Measurements from ENCODE around the gene CBLN3. TPM values are rescaled to one million over a fixed set of nuclear protein-coding genes. Genes with fewer than 3 reads are reported as not detected.
A peak's percentile ranks its signal among the peaks of the same experiment; 100 is the strongest.
"Not testable (repeated sequence)": the region's sequence is repeated elsewhere in the genome, so short reads cannot be mapped to it uniquely, and the experiment has no call there.

CBLN3 gene
- 1 to 10 TPM; 2.2 to 3.9 (median 2.6) TPM for total RNA-seq
- long read RNA-seq, donor 1, partial matches to known transcripts: 0 of 4 reads
- long read RNA-seq, donor 1, other reads (novel, unspliced or antisense): 0 of 4 reads
- long read RNA-seq, donor 2: 0 reads

- ATAC-seq: peak; percentile 80
- no peak for TF ChIP-seq CTCF (IDR thresholded peaks at IDR 0.05)
- peak; percentile 92 to 94 (median 93) for DNase-seq
- intact Hi-C loops (cut with DNase I, micrococcal nuclease): loop anchor here (5.0 kb wide), 2 partner anchors 62 to 97 kb away; partner anchors contain the start of gene NFATC4 (in 2 of the 2)
- no peaks in the 10 kb centered on the region for H3K9me3 ChIP-seq
- no peaks in the 10 kb centered on the region for H3K36me3 ChIP-seq (ENCODE audit: low read depth)
- peaks cover 54% of the 10 kb centered on the region for H3K4me1 ChIP-seq (ENCODE audit: low read depth)
- peak within 1 kb of the TSS; percentile 54 for H3K4me3 ChIP-seq
These were observed at the start of gene CBLN3, which contains the start of gene KHNYN for GRCh38 chr14:24429395-24430142. TSS of gene CBLN3 (minus strand) at chr14:24429668. CDS start at chr14:24429054, 614 bp downstream. TSS of gene KHNYN (plus strand) at chr14:24429954. CDS start at chr14:24430731, 777 bp downstream.

GRCh38 chr14:24475261-24475660 is 45.8 kb upstream of the CBLN3 start:
- ATAC-seq (no peak), DNase-seq (no peak)
- intact Hi-C loops (cut with DNase I, micrococcal nuclease): no loop called here
- no peak for TF ChIP-seq CTCF (IDR thresholded peaks at IDR 0.05)
- Histone ChIP-seq H3K9me3 (no peaks in the 10 kb centered on the region), H3K4me3 (no peak overlapping the region), H3K36me3 (ENCODE audit: low read depth) (no peaks in the 10 kb centered on the region), H3K4me1 (ENCODE audit: low read depth) (no peaks in the 10 kb centered on the region)

- Histone ChIP-seq H3K9me3 (no peaks in the 10 kb centered on the region), H3K4me1 (ENCODE audit: low read depth) (no peaks in the 10 kb centered on the region), H3K4me3 (no peak overlapping the region), H3K36me3 (ENCODE audit: low read depth) (no peaks in the 10 kb centered on the region)
- intact Hi-C loops (cut with DNase I, micrococcal nuclease): no loop called here
- ATAC-seq (no peak), DNase-seq (no peak)
- TF ChIP-seq CTCF (IDR thresholded peaks at IDR 0.05): no peak
These were observed 43.7 kb upstream of the CBLN3 start for GRCh38 chr14:24473211-24473610.

GRCh38 chr14:24470450-24470849 is 41.0 kb upstream of the CBLN3 start:
- DNase-seq; ATAC-seq; H3K36me3 ChIP-seq (ENCODE audit: low read depth); H3K4me3 ChIP-seq; H3K9me3 ChIP-seq; H3K4me1 ChIP-seq (ENCODE audit: low read depth); intact Hi-C loops (cut with DNase I, micrococcal nuclease): not testable (repeated sequence)

GRCh38 chr14:24465805-24466204 is 36.3 kb upstream of the CBLN3 start:
- TF ChIP-seq CTCF (IDR thresholded peaks at IDR 0.05): no peak
- Histone ChIP-seq H3K4me1 (ENCODE audit: low read depth) (peaks cover 8% of the 10 kb centered on the region), H3K36me3 (ENCODE audit: low read depth) (no peaks in the 10 kb centered on the region), H3K4me3 (no peak overlapping the region), H3K9me3 (no peaks in the 10 kb centered on the region)
- intact Hi-C loops (cut with DNase I, micrococcal nuclease): no loop called here
- DNase-seq (no peak), ATAC-seq (no peak)

- TF ChIP-seq CTCF (IDR thresholded peaks at IDR 0.05): no peak
- no peaks in the 10 kb centered on the region for H3K9me3 ChIP-seq
- no peak overlapping the region for H3K4me3 ChIP-seq
- no peaks in the 10 kb centered on the region for H3K36me3 ChIP-seq (ENCODE audit: low read depth)
- peaks cover 8% of the 10 kb centered on the region for H3K4me1 ChIP-seq (ENCODE audit: low read depth)
- no peak for ATAC-seq
- no peak for DNase-seq
- intact Hi-C loops (cut with DNase I, micrococcal nuclease): no loop called here
These were observed 35.9 kb upstream of the CBLN3 start for GRCh38 chr14:24465368-24465767.
